Endothelial cell of umbilical vein (primary cell): Measurements from ENCODE around the gene IL25. TPM values are rescaled to one million over a fixed set of nuclear protein-coding genes. Genes with fewer than 3 reads are reported as not detected.

Experiments
- BruUV-seq: library from RNA; stranded (reverse); fragments of 400-500 nt; replicated peaks from 2 replicates; lab custom pipeline; 2021; lab: Mats Ljungman, UMichigan
- CTCF ChIA-PET: fragments of 300-600, 350-600 bp; sonication (Branson Sonifier 250); formaldehyde crosslinking; loops from one replicate; lab custom pipeline; 2021; ENCODE audit warnings: antibody characterized with exemption, inconsistent platforms; lab: Charles Lee
- POLR2A ChIA-PET: fragments of 300-600, 350-600 bp; sonication (Branson Sonifier 250); formaldehyde crosslinking; loops from one replicate; lab custom pipeline; 2021; ENCODE audit warnings: antibody characterized with exemption, inconsistent platforms; lab: Charles Lee
- DNase-seq: peaks from one replicate; pipeline ENCODE4 v3.0.0-alpha.2; 2011; ENCODE audit warnings: low read depth, low spot score
- FAIRE-seq: peaks from 2 replicates; lab custom pipeline; 2011; peaks lifted over from hg19 to GRCh38; lab: Jason Lieb, UNC
- H2AFZ ChIP-seq: 2 replicates; pipeline ENCODE4 v1.6.0; 2012; ENCODE audit warnings: low read depth, low read length, control low read depth, inconsistent platforms
- H3K27ac ChIP-seq: 2 replicates; pipeline ENCODE4 v1.5.1; 2011; ENCODE audit warnings: low read depth, mild to moderate bottlenecking, control low read depth, low read length, moderate library complexity; ENCODE audit not compliant: insufficient read depth
- H3K27me3 ChIP-seq, 2 experiments: 2 replicates each; pipeline versions ENCODE4 v1.6.0 to v1.6.1; 2011; ENCODE audit warnings: low read length in 2 of 2, mixed read lengths in 1 of 2; ENCODE audit not compliant: control insufficient read depth in 2 of 2, insufficient read depth in 2 of 2
- H3K36me3 ChIP-seq, 2 experiments: 2 replicates in 1 of 2; 3 replicates in 1 of 2; pipeline ENCODE4 v1.5.1; 2011; ENCODE audit warnings: low read length in 2 of 2, mild to moderate bottlenecking in 1 of 2, moderate library complexity in 1 of 2; ENCODE audit not compliant: control insufficient read depth in 2 of 2, insufficient read depth in 2 of 2; ENCODE audit errors: extremely low read depth in 1 of 2
- H3K4me1 ChIP-seq: 3 replicates; pipeline ENCODE4 v1.5.1; 2011; ENCODE audit warnings: mild to moderate bottlenecking, low read length; ENCODE audit not compliant: control insufficient read depth, insufficient read depth; ENCODE audit errors: extremely low read depth
- H3K4me2 ChIP-seq: 2 replicates; pipeline ENCODE4 v1.6.1; 2011; ENCODE audit warnings: low read length, control low read depth, mixed read lengths; ENCODE audit not compliant: insufficient read depth
- H3K4me3 ChIP-seq, 3 experiments: fragments of 200-600 bp in 1 of 3; sonication (generic), shearing (Covaris generic) in 1 of 3; replicated peaks in 1 of 3; 2 replicates each; pipeline ENCODE4 v1.5.1; 2011 to 2016; ENCODE audit warnings: control low read depth in 3 of 3, low read length in 3 of 3, mild to moderate bottlenecking in 2 of 3, inconsistent platforms in 1 of 3, low read depth in 1 of 3, moderate library complexity in 1 of 3; ENCODE audit not compliant: insufficient read depth in 1 of 3
- H3K79me2 ChIP-seq: 2 replicates; pipeline ENCODE4 v1.6.0; 2012; ENCODE audit warnings: low read length, inconsistent platforms; ENCODE audit not compliant: control insufficient read depth, insufficient read depth
- H3K9ac ChIP-seq: replicated peaks from 2 replicates; pipeline ENCODE3; 2011; ENCODE audit warnings: low read length, control low read depth; ENCODE audit not compliant: insufficient read depth; ENCODE audit errors: extremely low read depth
- H3K9me1 ChIP-seq: replicated peaks from 3 replicates; pipeline ENCODE4 v1.6.0; 2011; ENCODE audit warnings: mild to moderate bottlenecking, low read length; ENCODE audit not compliant: control insufficient read depth, insufficient read depth; ENCODE audit errors: extremely low read depth
- H3K9me3 ChIP-seq: replicated peaks from 2 replicates; pipeline ENCODE4 v1.5.1; 2012; ENCODE audit warnings: low read length, inconsistent platforms; ENCODE audit not compliant: control insufficient read depth, insufficient read depth
- H4K20me1 ChIP-seq: replicated peaks from 2 replicates; pipeline ENCODE3; 2011; ENCODE audit warnings: mild to moderate bottlenecking, low read length; ENCODE audit not compliant: control insufficient read depth, insufficient read depth; ENCODE audit errors: extremely low read depth
- EZH2 ChIP-seq: IDR thresholded peaks from 2 replicates; pipeline ENCODE4 v1.6.1; 2012; ENCODE audit warnings: borderline replicate concordance, low read depth, mild to moderate bottlenecking, moderate library complexity, low read length, inconsistent platforms; ENCODE audit not compliant: severe bottlenecking
- FOS ChIP-seq: IDR thresholded peaks from 2 replicates; pipeline ENCODE4 v1.6.1; 2011; ENCODE audit warnings: mild to moderate bottlenecking, low read length, moderate library complexity, borderline replicate concordance; ENCODE audit not compliant: insufficient read depth
- GATA2 ChIP-seq: IDR thresholded peaks from 2 replicates; pipeline ENCODE4 v1.7.0; 2011; ENCODE audit warnings: low read depth, mild to moderate bottlenecking, moderate library complexity, mixed read lengths, low read length; ENCODE audit not compliant: insufficient read length, insufficient read depth
- JUN ChIP-seq: IDR thresholded peaks from 2 replicates; pipeline ENCODE4 v1.6.1; 2011; ENCODE audit warnings: borderline replicate concordance, low read depth; ENCODE audit not compliant: insufficient read length, insufficient read depth
- MYC ChIP-seq: IDR thresholded peaks from one replicate; pipeline ENCODE4 v1.6.1; 2011; ENCODE audit warnings: mild to moderate bottlenecking, low read depth, low read length
- POLR2A ChIP-seq: IDR thresholded peaks from 2 replicates; pipeline ENCODE4 v1.6.1; 2012; ENCODE audit warnings: low read depth, mild to moderate bottlenecking, control low read depth, low read length
- POLR2AphosphoS5 ChIP-seq: IDR thresholded peaks from 2 replicates; pipeline ENCODE4 v1.6.1; 2012; ENCODE audit warnings: low read depth, mild to moderate bottlenecking, control low read depth, low read length, moderate library complexity; ENCODE audit not compliant: insufficient read depth
- dilution Hi-C: fragments of 300-500 bp; cut with MboI; formaldehyde crosslinking; loops from one replicate; pipeline ENCODE4 v1.15.0; 2019; ENCODE audit warnings: low sequenced_read_pairs; ENCODE audit not compliant: extremely low pct_ligation_motif_present
- intact Hi-C: fragments of 100-400 bp; cut with micrococcal nuclease; formaldehyde crosslinking; loops from one replicate; pipeline ENCODE4 v1.10.0; 2022
- polyA plus RNA-seq, 4 experiments: library from polyadenylated mRNA; depleted of rRNA in 3 of 4; stranded (reverse) in 3 of 4; unstranded in 1 of 4; fragments of >200 nt; gene quantifications; 2 replicates each; pipeline versions ENCODE4 v1.2.1 to v1.2.3, GENCODE V29; 2011 to 2012; ENCODE audit warnings: missing spikeins in 1 of 4
- total RNA-seq: library from RNA; stranded (reverse); gene quantifications from 2 replicates; pipeline ENCODE4 v1.2.3, GENCODE V29; 2021
- TF ChIP-seq, protein P1 (sequence below): IDR thresholded peaks from 2 replicates; pipeline ENCODE4 v1.6.1; 2011; ENCODE audit not compliant: insufficient read depth, insufficient read length
- TF ChIP-seq, protein P2 (sequence below), 2 donors: IDR thresholded peaks; 1 replicate in 1 of 2; 2 replicates in 1 of 2; pipeline ENCODE4 v1.5.1; 2011; ENCODE audit warnings: low read length in 2 of 2, mild to moderate bottlenecking in 2 of 2, moderate library complexity in 2 of 2, control low read depth in 1 of 2, inconsistent platforms in 1 of 2, low read depth in 1 of 2; ENCODE audit not compliant: insufficient read depth in 1 of 2; ENCODE audit errors: extremely low read depth in 1 of 2

IL25 gene
- total and polyA plus RNA-seq, 2 donors (not counting 3 experiments of a cell fraction or from before 2014, with no cell fraction given), result not detected

DNA sequence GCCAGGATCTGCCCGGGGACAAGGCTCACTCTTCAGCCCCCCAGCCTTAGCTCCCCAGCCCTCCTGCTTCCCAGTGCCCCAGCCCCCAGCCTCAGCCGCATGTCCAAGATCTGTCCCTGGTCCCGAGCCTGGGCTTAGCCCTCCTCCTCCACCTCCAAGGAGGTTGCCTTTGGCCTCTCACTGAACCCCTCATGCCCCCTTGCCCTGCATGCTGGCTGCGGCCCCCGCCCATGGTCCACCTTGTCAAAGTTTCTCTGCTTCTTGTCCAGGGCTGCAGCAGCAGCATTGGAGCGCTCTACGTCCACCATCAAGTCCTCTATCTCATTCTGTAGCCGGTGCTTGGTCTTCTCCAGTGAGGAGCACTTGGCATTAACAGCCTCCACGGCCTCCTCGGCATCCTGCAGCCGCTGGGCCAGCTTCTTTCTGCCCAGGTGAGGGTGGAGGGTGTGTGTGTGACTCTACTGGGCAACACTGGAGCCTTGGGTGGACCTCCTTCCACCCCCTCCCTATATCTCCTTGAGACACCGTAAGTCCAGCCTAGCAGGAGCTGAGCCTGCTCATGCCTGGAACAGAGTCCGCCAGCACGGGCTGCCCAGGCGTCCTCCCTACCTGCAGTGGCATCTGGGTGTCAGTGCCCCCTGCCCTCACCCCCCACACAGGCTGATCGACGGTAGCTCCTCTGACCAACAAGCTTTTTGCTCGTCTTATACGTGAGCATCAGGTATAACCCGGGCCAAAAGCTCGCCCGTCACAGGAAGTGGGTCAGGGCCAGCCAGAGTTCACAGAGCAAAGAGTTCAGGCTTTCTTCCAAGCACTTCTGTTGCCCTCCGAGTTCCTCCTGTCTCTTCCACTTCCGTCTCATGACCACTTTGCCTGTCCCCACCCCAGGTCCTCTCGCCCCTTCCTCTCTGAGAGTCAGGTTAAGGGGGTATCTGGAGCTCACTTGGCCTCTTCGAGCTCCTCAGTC is 15.6 kb downstream of the IL25 start:
- Histone ChIP-seq H3K36me3 (no peaks in the 10 kb centered on the region), H4K20me1 (no peaks in the 10 kb centered on the region), H3K9ac (no peak overlapping the region), H3K27ac (no peak overlapping the region), H2AFZ (no peak overlapping the region), H3K79me2 (no peaks in the 10 kb centered on the region), H3K9me3 (no peaks in the 10 kb centered on the region), H3K4me2 (no peak overlapping the region), H3K27me3 (no peaks in the 10 kb centered on the region), H3K4me3 (no peak overlapping the region), H3K4me1 (no peaks in the 10 kb centered on the region), H3K9me1 (no peaks in the 10 kb centered on the region)
- dilution Hi-C loops, result no loop called here
- ChIA-PET POLR2A (no interaction called here), CTCF (interaction anchor here (2.3 kb wide), 1 partner anchor 9 kb away, joined by 10 read pairs; no protein-coding TSS in a partner anchor)
- no peak for DNase-seq
- TF ChIP-seq MYC, result no peak
- no peak for TF ChIP-seq GATA2
- no peak for TF ChIP-seq JUN
- no peak for TF ChIP-seq FOS
- TF ChIP-seq, protein P1, sequence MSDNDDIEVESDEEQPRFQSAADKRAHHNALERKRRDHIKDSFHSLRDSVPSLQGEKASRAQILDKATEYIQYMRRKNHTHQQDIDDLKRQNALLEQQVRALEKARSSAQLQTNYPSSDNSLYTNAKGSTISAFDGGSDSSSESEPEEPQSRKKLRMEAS, result no peak
- no peak for TF ChIP-seq POLR2A
- TF ChIP-seq EZH2, result no peak
- TF ChIP-seq POLR2AphosphoS5, result no peak
- TF ChIP-seq, protein P2, sequence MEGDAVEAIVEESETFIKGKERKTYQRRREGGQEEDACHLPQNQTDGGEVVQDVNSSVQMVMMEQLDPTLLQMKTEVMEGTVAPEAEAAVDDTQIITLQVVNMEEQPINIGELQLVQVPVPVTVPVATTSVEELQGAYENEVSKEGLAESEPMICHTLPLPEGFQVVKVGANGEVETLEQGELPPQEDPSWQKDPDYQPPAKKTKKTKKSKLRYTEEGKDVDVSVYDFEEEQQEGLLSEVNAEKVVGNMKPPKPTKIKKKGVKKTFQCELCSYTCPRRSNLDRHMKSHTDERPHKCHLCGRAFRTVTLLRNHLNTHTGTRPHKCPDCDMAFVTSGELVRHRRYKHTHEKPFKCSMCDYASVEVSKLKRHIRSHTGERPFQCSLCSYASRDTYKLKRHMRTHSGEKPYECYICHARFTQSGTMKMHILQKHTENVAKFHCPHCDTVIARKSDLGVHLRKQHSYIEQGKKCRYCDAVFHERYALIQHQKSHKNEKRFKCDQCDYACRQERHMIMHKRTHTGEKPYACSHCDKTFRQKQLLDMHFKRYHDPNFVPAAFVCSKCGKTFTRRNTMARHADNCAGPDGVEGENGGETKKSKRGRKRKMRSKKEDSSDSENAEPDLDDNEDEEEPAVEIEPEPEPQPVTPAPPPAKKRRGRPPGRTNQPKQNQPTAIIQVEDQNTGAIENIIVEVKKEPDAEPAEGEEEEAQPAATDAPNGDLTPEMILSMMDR (IDR thresholded peaks at IDR 0.05; ENCODE audit: extremely low read depth in 1 of 2, insufficient read depth in 1 of 2, low read depth in 1 of 2, low read length in 2 of 2), result no peak
- no TSS peak for BruUV-seq
- intact Hi-C loops, result no loop called here
- FAIRE-seq, result no peak
